Common myeloid progenitor, CD34-positive (primary cell): ENCODE results near the gene ZFX.
"Not testable (repeated sequence)": the region's sequence is repeated elsewhere in the genome, so short reads cannot be mapped to it uniquely, and the experiment has no call there.

ENCODE experiments used
- CTCF ChIA-PET: fragments of 350-600 bp; sonication (Branson Sonifier 250); formaldehyde crosslinking; loops from one replicate; lab custom pipeline; 2021; ENCODE audit warnings: antibody characterized with exemption; lab: Charles Lee
- POLR2A ChIA-PET: fragments of 350-600 bp; sonication (Branson Sonifier 250); formaldehyde crosslinking; loops from one replicate; lab custom pipeline; 2021; ENCODE audit warnings: antibody characterized with exemption; lab: Charles Lee
- DNase-seq, 3 donors: peaks; one replicate each; pipeline versions ENCODE4 v3.0.0 to v3.0.0-alpha.2; 2013
- H3K27ac ChIP-seq, 2 experiments: 1 replicate in 1 of 2; 2 replicates in 1 of 2; pipeline ENCODE4 v1.7.0; 2013; ENCODE audit warnings: inconsistent platforms in 2 of 2, low read length in 2 of 2, mild to moderate bottlenecking in 2 of 2, low read depth in 1 of 2, moderate library complexity in 1 of 2; ENCODE audit not compliant: severe bottlenecking in 2 of 2, insufficient read depth in 1 of 2, poor library complexity in 1 of 2
- H3K27me3 ChIP-seq, 5 experiments: replicated peaks in 2 of 5; 1 replicate in 3 of 5; 2 replicates in 2 of 5; pipeline versions ENCODE4 v1.6.1 to v1.7.0; 2013; ENCODE audit warnings: low read length in 4 of 5, mild to moderate bottlenecking in 2 of 5, moderate library complexity in 2 of 5, inconsistent platforms in 1 of 5; ENCODE audit not compliant: insufficient read depth in 5 of 5, control insufficient read depth in 4 of 5
- H3K36me3 ChIP-seq, 4 experiments: 1 replicate in 2 of 4; 2 replicates in 2 of 4; pipeline versions ENCODE4 v1.6.1 to v1.7.0; 2013; ENCODE audit warnings: low read length in 3 of 4, control low read depth in 1 of 4, mild to moderate bottlenecking in 1 of 4; ENCODE audit not compliant: control insufficient read depth in 4 of 4, insufficient read depth in 4 of 4
- H3K4me1 ChIP-seq, 4 experiments: 1 replicate in 3 of 4; 2 replicates in 1 of 4; pipeline versions ENCODE4 v1.6.1 to v1.7.1; 2013; ENCODE audit warnings: low read length in 3 of 4, mild to moderate bottlenecking in 3 of 4, control low read depth in 1 of 4, inconsistent platforms in 1 of 4, moderate library complexity in 1 of 4; ENCODE audit not compliant: control insufficient read depth in 4 of 4, insufficient read depth in 4 of 4; ENCODE audit errors: control extremely low read depth in 1 of 4
- H3K4me3 ChIP-seq, 7 experiments: 1 replicate in 4 of 7; 2 replicates in 3 of 7; pipeline versions ENCODE4 v1.5.1 to v1.7.0; 2013; ENCODE audit warnings: mild to moderate bottlenecking in 7 of 7, low read length in 6 of 7, moderate library complexity in 6 of 7, inconsistent platforms in 2 of 7, low read depth in 2 of 7, control low read depth in 1 of 7; ENCODE audit not compliant: insufficient read depth in 4 of 7, control insufficient read depth in 1 of 7; ENCODE audit errors: extremely low read depth in 1 of 7
- H3K9me3 ChIP-seq, 5 experiments: 1 replicate in 4 of 5; 2 replicates in 1 of 5; pipeline versions ENCODE4 v1.6.1 to v1.7.1; 2013; ENCODE audit warnings: low read length in 4 of 5, mild to moderate bottlenecking in 2 of 5, inconsistent platforms in 1 of 5, low read depth in 1 of 5, moderate library complexity in 1 of 5; ENCODE audit not compliant: control insufficient read depth in 4 of 5, insufficient read depth in 2 of 5; ENCODE audit errors: control extremely low read depth in 1 of 5
- WGBS: methylation state at CpG from one replicate; pipeline ENCODE4 v1.1.5; 2013; ENCODE audit not compliant: insufficient coverage; 5-methylcytosine and 5-hydroxymethylcytosine counted together

The ZFX gene

DNA sequence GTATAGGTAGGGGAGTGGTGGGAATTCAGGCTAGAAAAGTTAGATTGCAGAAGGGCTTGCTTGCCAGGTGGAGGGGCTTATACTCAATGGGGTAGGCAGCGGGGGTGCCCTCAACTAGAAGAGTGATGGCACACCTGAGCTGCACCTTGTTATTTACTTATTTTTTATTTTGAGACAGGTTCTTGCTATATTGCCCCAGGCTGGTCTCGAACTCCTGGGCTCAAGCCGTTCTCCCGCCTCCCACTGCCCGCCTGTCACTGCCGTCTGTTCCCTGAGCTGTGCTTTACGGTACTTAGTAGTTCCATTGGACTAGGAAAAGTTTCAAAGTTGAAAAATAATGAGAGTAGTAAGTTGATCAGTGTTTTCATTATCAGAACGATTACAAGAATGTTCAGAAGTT, 2.0 kb downstream of the ZFX start:
- H3K27me3 ChIP-seq, result no peaks in the 10 kb centered on the region
- peak overlapping the region; percentile 96 to 98 for H3K27ac ChIP-seq
- CTCF ChIA-PET, result no interaction called here
- 89% methylated on average over 7 of the region's 8 CpGs for WGBS
- DNase-seq, result no peak
- H3K9me3 ChIP-seq, result no peaks in the 10 kb centered on the region
- POLR2A ChIA-PET, result interaction anchor here (0.6 kb wide), 1 partner anchor 169 kb away, joined by 3 read pairs; no protein-coding TSS in a partner anchor
- H3K4me1 ChIP-seq, result peaks cover 13 to 47% (median 42%) of the 10 kb centered on the region in 4 experiments
- H3K4me3 ChIP-seq, result peak overlapping the region in 6 of 7 experiments; percentile 78 to 96 (median 86)
- H3K36me3 ChIP-seq, result peaks cover 0 to 21% (median 3%) of the 10 kb centered on the region in 4 experiments

DNA sequence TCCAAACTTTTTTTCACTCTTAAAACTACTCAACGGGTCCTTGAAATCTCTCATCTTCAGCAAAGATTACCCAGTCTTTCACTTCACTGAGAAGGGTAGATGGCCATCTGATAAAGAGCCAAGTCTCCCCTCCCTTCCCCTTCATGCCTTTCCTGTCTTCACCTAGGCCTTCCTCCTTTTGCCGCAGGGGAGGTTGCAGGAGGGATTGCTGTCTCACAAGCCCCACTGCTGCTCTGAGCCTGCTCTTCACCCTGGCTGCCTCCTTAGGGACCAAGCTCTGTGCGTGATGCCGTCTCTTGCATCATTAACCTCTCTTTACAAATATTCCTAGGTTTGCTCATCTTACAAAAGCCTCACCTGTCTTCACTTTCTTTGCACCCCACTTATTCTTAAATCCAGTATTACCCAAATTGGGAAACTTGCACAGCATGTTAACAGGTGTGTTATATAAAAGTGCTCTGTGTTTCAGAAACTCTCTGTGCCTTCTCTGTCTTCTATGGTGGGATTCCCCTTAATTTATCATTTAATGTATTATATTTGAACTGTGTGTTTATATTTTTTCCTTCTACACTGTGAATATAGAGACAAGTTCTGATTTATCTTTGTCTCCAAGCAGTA, 3.8 kb downstream of the ZFX start:
- ChIA-PET POLR2A (interaction anchor here (0.6 kb wide), 1 partner anchor 81 kb away, joined by 3 read pairs; no protein-coding TSS in a partner anchor), CTCF (no interaction called here)
- peak overlapping the region in 1 of 2 experiments; percentile 58 for H3K27ac ChIP-seq
- peak overlapping the region in 6 of 7 experiments; percentile 6 to 55 (median 28) for H3K4me3 ChIP-seq
- DNase-seq, result peak; percentile 20 to 63 (median 55)
- WGBS, result 46% methylated on average over 2 of the region's 4 CpGs
- peaks cover 12 to 36% (median 34%) of the 10 kb centered on the region in 4 experiments for H3K4me1 ChIP-seq
- peaks cover 0 to 26% (median 3%) of the 10 kb centered on the region in 4 experiments for H3K36me3 ChIP-seq
- H3K9me3 ChIP-seq, result no peaks in the 10 kb centered on the region
- H3K27me3 ChIP-seq, result no peaks in the 10 kb centered on the region

- Histone ChIP-seq H3K4me3 (peak overlapping the region in 1 of 7 experiments; percentile 55), H3K4me1 (peaks cover 12 to 31% (median 29%) of the 10 kb centered on the region in 4 experiments), H3K9me3 (no peaks in the 10 kb centered on the region), H3K27me3 (no peaks in the 10 kb centered on the region), H3K27ac (peak overlapping the region in 1 of 2 experiments; percentile 34), H3K36me3 (peaks cover 0 to 26% (median 3%) of the 10 kb centered on the region in 4 experiments)
- WGBS, result 92% methylated on average over 2 of the region's 2 CpGs
- no peak for DNase-seq
- ChIA-PET CTCF (no interaction called here), POLR2A (interaction anchor here (0.6 kb wide), 1 partner anchor 81 kb away, joined by 3 read pairs; no protein-coding TSS in a partner anchor)
Observed at GRCh38 chrX:24153796-24154189, 4.3 kb downstream of the ZFX start.

DNA sequence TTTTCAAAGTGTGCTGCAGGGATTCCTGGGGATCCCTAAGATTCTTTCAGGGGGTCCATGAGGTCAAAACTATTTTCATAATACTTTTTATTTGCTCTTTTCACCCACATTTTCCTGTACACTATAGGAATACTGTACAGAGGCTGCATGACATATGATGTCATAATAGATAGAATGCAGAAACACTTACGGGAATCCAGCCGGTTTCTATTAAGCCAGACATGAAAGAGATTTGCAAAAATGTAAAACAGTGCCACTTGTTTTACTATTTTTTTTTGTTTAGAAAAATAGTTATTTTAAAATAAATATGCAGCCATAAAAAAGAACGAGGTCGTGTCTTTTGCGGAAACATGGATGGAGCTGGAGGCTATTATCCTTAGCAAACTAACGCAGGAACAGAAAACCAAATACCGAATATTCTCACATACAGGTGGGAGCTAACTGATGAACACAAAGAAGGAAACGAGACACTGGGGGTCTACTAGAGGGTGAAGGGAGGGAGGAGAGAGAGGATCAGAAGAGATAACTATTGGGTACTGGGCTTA, 5.0 kb downstream of the ZFX start:
- no peak overlapping the region for H3K4me3 ChIP-seq
- H3K27me3 ChIP-seq, result no peaks in the 10 kb centered on the region
- H3K9me3 ChIP-seq, result no peaks in the 10 kb centered on the region
- POLR2A ChIA-PET, result no interaction called here
- CTCF ChIA-PET, result no interaction called here
- H3K27ac ChIP-seq, result no peak overlapping the region
- DNase-seq, result no peak
- WGBS, result 84% methylated on average over 2 of the region's 8 CpGs
- peaks cover 0 to 26% (median 4%) of the 10 kb centered on the region in 4 experiments for H3K36me3 ChIP-seq
- peaks cover 12 to 31% (median 28%) of the 10 kb centered on the region in 4 experiments for H3K4me1 ChIP-seq

- H3K27ac ChIP-seq, DNase-seq, H3K9me3 ChIP-seq, POLR2A ChIA-PET, H3K4me3 ChIP-seq, H3K27me3 ChIP-seq: not testable (repeated sequence)
- peaks cover 0 to 26% (median 4%) of the 10 kb centered on the region in 4 experiments for H3K36me3 ChIP-seq
- 100% methylated on average over 2 of the region's 7 CpGs for WGBS
- CTCF ChIA-PET, result interaction anchor here (1.4 kb wide), 1 partner anchor 10 kb away, joined by 4 read pairs; no protein-coding TSS in a partner anchor
- H3K4me1 ChIP-seq, result peaks cover 12 to 31% (median 27%) of the 10 kb centered on the region in 4 experiments
Observed at GRCh38 chrX:24155747-24156146, 6.2 kb downstream of the ZFX start.

GRCh38 chrX:24156177-24156576, 6.6 kb downstream of the ZFX start:
- H3K9me3 ChIP-seq, result no peaks in the 10 kb centered on the region
- WGBS, result no CpG with 5 or more reads among the region's 4 CpGs
- H3K4me3 ChIP-seq, result no peak overlapping the region
- ChIA-PET POLR2A (no interaction called here), CTCF (interaction anchor here (1.4 kb wide), 1 partner anchor 10 kb away, joined by 4 read pairs; no protein-coding TSS in a partner anchor)
- H3K36me3 ChIP-seq, result peaks cover under 1 to 24% (median 4%) of the 10 kb centered on the region in 4 experiments
- no peaks in the 10 kb centered on the region for H3K27me3 ChIP-seq
- peaks cover 8 to 29% (median 23%) of the 10 kb centered on the region in 4 experiments for H3K4me1 ChIP-seq
- no peak overlapping the region for H3K27ac ChIP-seq
- no peak for DNase-seq

DNA sequence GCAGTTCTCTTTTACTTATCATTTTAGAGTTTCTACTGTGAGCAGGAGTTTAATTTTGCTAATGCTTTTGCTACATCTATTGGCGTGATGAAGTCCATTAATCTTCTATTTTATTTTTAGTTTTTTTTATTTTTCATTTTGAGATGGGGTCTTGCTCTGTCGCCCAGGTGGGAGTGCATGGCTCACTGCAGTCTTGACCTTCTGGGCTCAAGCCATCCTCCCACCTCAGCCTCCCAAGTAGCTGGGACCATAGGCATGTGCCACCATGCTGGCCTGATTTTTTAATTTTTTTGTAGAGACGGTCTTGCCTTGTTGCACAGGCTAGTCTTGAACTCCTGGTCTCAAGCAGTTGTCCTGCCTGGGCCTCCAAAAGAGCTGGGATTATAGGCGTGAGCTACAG, 9.4 kb downstream of the ZFX start:
- no peak overlapping the region for H3K27ac ChIP-seq
- no peak overlapping the region for H3K4me3 ChIP-seq
- no peak for DNase-seq
- H3K9me3 ChIP-seq, result no peaks in the 10 kb centered on the region
- no peaks in the 10 kb centered on the region for H3K27me3 ChIP-seq
- POLR2A ChIA-PET, result no interaction called here
- H3K36me3 ChIP-seq, result peaks cover 2 to 15% (median 4%) of the 10 kb centered on the region in 4 experiments
- WGBS, result 100% methylated on average over 3 of the region's 4 CpGs
- CTCF ChIA-PET, result no interaction called here
- H3K4me1 ChIP-seq, result peaks cover 0 to 4% (median under 1%) of the 10 kb centered on the region in 4 experiments
